H1 (cell line): ENCODE data around the gene RGS3. TPM values are rescaled to one million over a fixed set of nuclear protein-coding genes. Genes with fewer than 3 reads are reported as not detected.
A peak's percentile ranks its signal among the peaks of the same experiment; 100 is the strongest.

Experiments
- CHD7 ChIP-seq: fragments of 300-600 bp; sonication (generic); IDR thresholded peaks from 2 replicates; pipeline ENCODE4 v1.7.1; 2012; ENCODE audit warnings: low read length, moderate library complexity, mild to moderate bottlenecking, inconsistent platforms; ENCODE audit not compliant: insufficient replicate concordance
- POLR2A ChIP-seq, 2 experiments: IDR thresholded peaks; 1 replicate in 1 of 2; 2 replicates in 1 of 2; pipeline ENCODE4 v1.6.1; 2011; ENCODE audit warnings: low read depth in 2 of 2, low read length in 2 of 2, mild to moderate bottlenecking in 2 of 2; ENCODE audit errors: control extremely low read depth in 1 of 2
- SIN3A ChIP-seq, 2 experiments: IDR thresholded peaks in 1 of 2; conservative IDR thresholded peaks in 1 of 2; 2 replicates each; pipeline ENCODE4 v1.6.1; 2011 to 2012; ENCODE audit warnings: low read length in 2 of 2, improper control_type of control experiment in 1 of 2, low read depth in 1 of 2, mild to moderate bottlenecking in 1 of 2
- TBP ChIP-seq: IDR thresholded peaks from 2 replicates; pipeline ENCODE4 v1.6.1; 2011; ENCODE audit warnings: low read depth, low read length, improper control_type of control experiment
- USF2 ChIP-seq: IDR thresholded peaks from 2 replicates; pipeline ENCODE4 v1.6.1; 2011; ENCODE audit warnings: low read length, improper control_type of control experiment
- polyA plus RNA-seq, 7 experiments: library from polyadenylated mRNA; depleted of rRNA in 3 of 7; stranded (reverse) in 5 of 7; unstranded in 2 of 7; fragments of >200 nt in 5 of 7; fragments of 200-250 nt in 2 of 7; gene quantifications; 1 replicate in 5 of 7; 2 replicates in 1 of 7; 4 replicates in 1 of 7; pipeline versions ENCODE4 v1.2.1 to v1.2.3, GENCODE V29; 2011 to 2013; ENCODE audit warnings: missing spikeins in 2 of 7, mixed read lengths in 2 of 7
- total RNA-seq: library from RNA; stranded (reverse); fragmentation: NEBNext Ultra II Directional; extraction: Animal tissue kit (Norgen Biotek cat#: 25700); gene quantifications from 2 replicates; pipeline ENCODE4 v1.2.1, GENCODE V29; 2021

The RGS3 gene
- total and polyA plus RNA-seq, 2 of the 8 experiments (the other 6 are each of a cell fraction or from before 2014, with no cell fraction given) = 12.6 to 18.2 TPM

- TF ChIP-seq CHD7 = no peak
- peak; percentile 74 for TF ChIP-seq USF2
- TF ChIP-seq SIN3A (conservative IDR thresholded peaks at IDR 0.05 in 1 of 2, IDR thresholded peaks at IDR 0.05 in 1 of 2; ENCODE audit: low read depth in 1 of 2, low read length in 2 of 2) = 0 out of 4 replicates have a peak, but pooled peaks of 1 of the 2 experiments have one; percentile 49
- peak in 1 of 2 experiments; percentile 51; a peak in 2 of 3 replicates for TF ChIP-seq POLR2A (IDR thresholded peaks at IDR 0.05; ENCODE audit: control extremely low read depth in 1 of 2, low read depth in 2 of 2, low read length in 2 of 2)
- TF ChIP-seq TBP = peak; percentile 20; the same call in 1 of the 2 replicates
Measured at GRCh38 chr9:113622600-113623400, 159.3 kb downstream of the RGS3 start (continued).
